Fibroblast of the conjunctiva (primary cell): Measurements from ENCODE around the gene PRKCA.

Experiments
- DNase-seq: peaks from one replicate; pipeline ENCODE4 v3.0.0-alpha.2; 2010; ENCODE audit warnings: low read depth

PRKCA gene

DNA sequence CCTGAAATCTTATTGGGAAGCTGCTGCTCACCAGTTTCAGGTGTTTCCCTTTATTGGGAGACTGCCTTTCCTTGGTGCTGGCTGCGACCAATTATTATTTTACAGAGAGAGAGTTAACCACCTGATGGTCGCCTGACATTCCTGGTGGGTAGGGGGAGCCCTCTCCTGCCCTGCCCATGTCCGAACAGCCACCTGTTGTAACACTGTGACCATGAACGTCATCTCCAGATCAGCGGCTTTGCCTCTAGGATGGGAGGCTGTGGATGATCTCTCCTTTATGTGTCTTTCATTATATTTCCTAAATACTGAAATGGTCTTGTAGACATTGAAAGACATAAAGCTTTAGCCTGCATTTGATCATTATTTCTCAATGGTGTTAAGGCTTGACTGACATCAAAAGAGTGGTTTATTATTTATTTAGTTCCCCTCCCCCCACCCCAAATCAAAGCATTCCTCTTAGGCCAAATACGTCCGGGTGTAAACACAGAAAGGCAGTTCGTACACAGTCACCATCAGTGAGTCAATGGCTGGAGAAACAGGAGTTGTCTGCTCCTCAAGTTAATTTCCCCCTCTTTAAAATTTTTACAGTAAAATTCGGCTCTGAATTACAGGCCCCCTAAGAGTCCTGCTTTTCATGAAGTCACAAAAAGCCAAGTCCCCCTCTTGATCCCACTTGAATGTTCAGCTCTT lies 474.7 kb downstream of the PRKCA start:
- DNase-seq = no peak

DNA sequence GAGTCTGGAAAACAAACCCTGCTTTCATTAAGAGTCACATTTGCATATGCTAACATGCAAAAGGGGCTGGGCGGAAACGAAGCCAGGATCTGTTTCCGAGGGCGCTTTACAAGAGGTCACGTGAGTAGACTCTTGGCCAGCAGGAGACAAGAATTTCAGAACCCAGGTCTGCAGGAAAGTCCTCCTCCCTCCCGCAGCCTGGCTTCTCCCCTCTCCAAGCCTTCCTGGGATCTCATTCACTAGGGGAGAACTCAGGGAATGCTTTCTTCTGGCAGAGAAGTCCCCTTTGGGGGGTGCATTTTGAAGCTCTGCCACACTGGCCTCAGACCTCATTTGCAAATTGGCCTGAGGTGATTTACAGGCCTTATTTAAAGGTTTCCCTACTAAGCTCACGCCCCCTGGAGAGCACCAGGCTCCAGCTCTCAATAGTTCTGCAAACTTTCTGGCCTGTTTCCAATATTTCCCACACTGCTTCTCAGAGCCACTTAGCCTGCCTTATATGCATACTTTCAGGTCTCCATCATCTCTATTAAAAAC lies 475.3 kb downstream of the PRKCA start:
- no peak for DNase-seq

DNA sequence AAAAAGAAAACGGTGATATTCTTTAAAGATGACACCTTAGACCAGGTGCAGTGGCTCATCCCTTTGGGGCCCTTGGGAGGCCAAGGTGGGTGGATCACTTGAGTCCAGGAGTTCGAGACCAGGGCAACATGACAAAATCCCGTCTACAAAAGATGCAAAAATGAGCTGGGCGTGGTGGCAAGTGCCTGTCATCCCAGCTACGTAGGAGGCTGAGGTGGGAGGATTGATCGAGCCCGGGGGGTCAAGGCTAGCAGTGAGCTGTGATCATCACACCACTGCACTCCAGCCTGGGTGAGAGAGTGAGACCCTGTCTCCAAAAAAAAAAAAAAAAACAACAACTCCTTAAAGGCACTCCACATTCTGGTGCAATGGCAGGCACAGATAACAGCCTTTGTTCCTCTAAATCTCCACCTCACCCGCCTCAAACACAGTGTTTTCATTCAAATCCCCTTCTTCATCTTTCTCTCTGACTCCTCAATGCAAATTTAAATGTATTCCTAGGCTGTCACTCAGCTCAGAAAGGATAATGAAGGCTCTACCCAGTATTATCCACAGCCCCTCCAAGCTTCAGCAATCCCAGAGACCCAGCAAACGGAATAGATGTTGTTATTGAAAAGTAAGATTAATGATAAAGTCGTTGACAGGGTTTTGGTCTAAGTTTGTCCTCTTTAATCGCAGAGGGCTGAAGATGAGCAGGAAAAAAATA lies 476.3 kb downstream of the PRKCA start:
- no peak for DNase-seq

DNA sequence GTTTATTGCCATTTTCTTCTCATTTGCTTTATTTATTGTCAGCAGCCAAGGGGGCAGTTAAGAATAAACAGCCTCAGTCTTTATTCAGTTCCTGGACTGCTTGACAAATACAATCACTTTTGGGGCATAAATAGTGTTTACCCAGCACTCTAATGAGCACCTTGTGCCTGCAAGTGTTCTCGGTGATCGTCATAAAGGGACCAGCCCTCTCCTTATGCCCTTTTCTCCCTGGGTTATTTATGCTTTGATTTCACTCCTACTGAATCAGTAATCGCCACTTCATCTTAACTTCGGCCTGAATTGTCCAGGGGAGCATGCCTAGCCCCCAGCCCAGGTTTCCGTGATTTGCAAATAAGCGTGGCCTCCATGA lies 476.8 kb downstream of the PRKCA start:
- DNase-seq = no peak

DNA sequence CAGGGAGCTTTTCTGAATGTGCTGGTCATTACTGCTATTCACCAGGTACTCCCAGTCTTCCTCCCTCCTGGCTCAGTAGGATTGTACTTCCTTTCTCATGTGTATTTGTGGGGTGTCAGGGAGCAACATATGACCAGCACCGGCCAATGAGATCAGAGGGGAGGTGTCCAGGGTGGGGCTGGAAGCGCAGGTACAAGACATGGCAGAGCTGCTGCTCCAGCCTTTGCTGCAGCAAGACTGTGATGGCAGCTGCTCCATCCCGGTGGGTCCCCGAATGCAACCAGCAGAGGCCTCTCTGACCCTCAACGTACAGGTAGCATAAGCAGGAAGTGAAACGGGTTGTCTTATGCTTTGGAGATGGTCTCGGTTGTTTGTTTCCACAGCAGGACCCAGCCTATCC lies 478.7 kb downstream of the PRKCA start:
- no peak for DNase-seq

DNA sequence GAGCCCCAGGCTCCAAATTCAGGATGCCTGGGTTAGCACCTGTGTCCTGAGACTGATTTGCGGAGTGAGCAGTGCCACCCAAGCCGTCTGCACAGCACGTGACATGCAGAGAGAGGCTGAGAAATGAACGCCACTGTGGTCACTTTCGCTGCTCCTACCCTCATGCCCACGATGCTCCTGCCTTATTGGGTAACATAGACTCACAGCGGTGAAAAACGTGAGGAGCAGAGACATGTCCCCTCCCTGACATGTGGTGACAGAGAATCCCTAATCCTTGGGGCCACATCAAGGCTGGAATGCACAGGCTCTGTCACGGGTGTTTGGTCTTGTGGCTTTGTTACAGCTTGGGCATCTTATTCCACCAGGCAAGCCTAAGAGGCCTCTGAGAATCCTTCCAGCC lies 480.4 kb downstream of the PRKCA start:
- no peak for DNase-seq

DNA sequence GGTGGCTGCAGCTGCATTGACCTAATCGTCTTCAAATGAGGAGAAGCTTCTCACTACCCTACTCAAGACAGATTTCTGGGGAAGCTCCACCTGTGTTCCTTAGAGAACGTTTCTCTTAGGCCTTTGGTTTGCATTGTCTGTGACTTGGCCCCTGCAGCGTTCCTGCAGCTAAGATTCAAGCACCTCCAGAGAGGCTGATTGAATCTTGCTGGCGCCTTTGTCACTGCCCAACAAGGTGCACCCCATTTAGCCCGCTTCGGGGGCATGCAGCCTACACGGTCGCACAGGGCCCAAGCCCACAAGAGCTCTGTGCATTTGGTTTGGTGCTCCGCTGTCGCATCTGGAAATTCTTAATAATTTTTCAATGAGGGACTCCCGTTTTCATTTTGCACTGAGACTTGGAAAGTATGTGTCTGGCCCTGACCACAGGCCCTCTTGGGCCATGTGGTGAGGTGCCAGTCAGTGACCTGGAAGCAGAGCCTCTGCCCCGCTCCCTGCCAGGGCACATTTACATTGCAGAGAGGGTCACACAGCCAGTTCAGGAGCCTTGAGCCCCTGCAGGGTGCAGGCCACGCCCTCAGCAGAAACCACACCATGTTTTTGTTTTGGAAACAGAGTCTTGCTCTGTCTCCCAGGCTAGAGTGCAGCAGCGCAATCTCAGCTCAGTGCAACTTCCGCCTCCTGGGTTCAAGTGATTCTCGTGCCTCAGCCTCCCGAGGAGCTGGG lies 481.4 kb downstream of the PRKCA start:
- no peak for DNase-seq

DNA sequence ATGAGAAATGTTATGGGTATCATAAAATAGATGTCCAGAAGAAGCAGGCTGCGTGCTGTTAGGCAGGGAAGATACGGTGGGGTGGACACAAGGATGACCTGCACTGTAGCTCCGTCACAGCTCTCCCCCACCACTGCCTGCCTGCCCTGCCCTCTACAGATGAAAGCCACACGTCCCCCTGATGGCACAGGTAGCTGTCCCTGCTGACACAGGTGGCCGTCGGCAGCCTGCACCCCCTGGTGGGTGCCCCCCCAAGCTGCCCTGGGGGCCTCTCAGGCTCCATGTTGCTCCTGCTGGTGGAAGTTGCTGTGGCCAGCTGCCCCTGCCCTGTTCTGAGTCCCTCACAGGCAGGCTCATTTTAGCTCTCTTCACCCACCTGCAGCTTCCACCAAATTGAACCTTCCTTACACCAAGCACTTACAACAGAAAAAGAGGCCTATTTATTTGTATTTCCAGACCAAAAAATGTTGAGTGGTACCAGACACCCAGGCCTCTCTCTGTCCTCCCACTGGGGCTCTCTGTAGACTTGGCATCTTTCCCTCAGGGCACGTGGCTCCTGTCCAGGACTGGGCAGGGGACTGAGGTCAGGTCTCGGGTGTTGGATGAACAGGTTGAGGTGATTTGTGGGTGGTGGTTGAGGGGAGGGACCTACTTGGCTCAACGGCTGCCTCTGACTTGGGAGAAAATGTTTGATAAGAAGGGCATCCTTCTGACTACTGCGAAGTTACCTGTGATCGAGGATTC lies 482.4 kb downstream of the PRKCA start:
- no peak for DNase-seq

DNA sequence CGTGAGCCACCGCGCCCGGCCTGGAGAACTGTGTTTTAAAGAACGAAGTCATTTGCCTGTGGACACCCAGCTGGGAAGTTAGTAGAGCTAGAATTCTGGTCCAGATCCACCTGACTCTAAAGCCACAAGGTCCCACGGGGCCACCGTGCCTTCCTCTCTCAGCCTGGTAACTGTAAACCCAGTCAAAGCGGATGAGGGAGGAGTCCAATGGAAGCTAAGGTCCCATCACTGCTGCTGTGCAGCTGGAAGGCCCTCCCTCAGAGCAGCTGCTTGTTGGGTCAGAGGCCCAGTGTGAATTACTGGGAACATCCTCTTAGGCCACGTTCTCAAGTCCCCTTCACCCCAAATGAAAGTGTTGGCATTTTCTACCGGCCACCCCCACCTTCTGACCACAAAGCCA lies 483.7 kb downstream of the PRKCA start:
- no peak for DNase-seq

DNA sequence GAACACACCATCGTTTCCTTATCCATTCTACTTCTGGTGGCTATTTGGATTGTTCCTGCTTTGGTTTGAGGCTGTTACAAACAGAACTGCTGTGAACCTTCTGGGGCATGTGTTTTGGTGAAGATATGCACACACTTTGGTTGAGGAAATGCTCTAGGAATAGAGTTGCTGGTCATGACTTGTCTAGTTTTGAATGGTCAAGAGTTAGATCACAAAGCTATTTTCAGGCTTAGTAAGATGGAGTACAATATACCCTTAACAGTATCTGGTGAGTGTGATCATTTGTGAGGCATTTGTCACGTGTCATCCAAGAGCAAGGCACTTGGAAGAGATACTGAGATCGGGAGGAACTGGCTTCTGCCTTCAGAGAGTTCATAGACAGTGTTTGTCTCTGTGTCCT lies 485.5 kb downstream of the PRKCA start:
- DNase-seq = no peak

DNA sequence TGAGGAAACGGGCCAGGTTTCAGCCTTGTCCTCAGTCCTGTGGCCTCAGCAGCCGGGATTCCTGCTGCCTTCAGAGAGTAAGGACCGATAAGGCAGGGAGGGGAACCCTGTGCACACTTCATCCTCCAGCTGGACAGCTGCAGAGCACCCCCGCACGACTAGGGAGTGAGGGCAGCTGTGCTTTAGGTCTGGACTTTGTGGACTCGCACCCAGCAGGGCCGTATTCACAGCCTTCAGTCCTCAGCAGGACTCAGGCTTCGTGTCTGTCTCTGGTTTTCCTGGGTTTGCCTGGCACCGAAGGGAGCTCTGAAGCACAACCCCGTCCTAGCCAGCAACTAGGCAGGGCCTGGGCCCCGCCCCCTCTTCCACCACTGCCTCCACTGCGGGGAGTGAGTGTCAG lies 486.7 kb downstream of the PRKCA start:
- no peak for DNase-seq

DNA sequence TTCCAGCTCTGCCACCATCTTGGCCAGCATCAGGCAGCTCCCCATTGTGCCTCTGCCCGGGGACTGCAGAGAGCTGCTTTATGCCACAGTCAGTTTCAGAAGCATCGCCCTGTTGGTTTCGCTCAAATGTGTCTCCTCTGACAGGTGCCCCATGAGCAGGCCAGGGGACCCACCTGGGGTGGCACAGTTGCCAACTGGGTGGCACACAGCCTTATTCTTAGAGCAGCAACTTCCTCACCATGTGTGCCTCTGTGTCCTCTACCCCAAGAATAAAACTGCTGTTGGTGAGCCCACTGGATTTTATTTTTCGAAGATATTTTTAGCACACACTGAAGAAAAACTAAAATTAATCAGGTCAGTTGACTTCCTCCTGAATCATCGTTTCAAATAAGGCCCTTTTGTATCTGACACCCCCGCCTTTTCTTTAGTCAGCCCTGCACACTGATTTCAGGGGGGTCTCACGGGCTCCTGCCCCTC lies 487.6 kb downstream of the PRKCA start:
- DNase-seq = no peak

DNA sequence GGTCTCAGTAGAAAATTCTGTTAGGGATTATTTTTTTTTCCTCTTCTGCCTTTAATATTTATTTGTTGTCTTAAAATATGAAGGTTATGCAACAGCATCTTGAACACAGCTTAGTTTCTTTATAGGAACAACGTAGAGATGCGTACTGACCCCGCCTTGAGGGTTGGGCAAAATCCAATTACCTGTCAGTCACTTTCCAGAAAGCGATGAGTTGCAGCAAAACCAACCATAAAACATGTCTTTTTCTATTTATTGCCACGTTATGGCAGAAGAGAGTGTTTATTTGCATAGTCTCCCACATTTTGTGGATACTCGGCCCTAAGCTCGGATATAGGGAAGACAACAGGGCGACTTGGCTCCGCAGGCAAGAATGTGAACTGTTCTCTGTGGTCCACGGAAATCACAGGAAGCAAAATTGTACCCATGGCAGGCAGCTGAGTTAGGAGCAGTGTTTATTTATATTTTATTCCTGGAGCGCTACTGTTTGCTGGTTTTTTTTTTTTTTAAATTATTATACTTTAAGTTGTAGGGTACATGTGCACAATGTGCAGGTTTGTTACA lies 488.2 kb downstream of the PRKCA start:
- DNase-seq = no peak

DNA sequence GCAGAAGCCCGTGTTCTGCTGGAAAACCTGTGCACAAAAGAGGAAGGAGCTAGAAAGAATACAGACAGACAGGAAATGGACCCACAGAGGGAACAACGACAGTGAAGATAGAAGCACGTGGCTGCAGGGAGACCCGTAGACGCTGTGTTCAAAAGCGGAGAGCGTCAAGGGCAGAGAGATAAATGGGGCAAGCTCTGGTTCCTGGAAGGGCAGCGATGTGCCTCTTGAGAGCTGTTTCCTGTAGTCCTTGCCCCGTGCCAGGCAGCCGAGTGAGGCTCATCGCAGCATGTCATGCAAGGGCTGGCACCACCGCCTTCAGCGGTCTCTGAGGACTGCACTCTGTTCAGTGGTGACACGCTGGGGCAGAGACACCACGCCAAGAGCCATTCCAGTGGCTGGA lies 488.9 kb downstream of the PRKCA start:
- no peak for DNase-seq

DNA sequence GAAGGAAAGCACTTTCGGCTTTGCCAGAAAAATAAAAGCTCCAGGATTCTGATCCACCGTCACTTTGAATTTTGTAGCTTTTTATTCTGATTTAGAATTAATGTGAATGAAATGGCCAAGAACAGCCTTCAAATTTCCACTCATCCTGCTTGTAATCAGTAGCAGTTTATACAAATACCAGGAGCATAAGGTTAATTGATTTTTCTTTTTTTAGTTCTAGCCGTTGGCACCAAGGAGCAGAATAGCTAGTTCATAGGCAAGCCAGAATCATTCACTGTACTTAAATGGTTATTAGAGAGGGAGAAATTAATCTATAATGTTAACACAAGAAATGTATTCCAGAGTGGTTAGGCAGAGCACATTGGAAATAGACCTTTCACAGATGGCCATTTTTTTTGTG lies 491.4 kb downstream of the PRKCA start:
- no peak for DNase-seq

DNA sequence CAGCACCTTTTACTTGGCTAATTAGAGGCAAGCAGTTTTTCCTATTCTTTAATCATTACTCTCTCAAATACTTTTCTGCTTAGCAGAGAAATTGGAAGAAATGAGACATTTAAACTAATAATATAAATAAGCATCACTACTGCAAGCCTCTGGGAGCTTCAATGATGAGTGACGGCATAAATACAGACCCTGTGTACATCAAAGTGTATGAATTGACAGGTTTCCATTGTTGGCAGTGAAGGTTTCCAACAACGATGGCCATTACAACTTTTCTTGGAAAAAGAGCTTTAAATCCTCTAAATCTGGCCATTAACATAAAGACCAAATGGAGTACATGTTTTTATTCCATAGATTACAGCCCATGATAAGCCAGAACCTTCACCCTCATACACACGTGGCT lies 493.1 kb downstream of the PRKCA start:
- DNase-seq = no peak

DNA sequence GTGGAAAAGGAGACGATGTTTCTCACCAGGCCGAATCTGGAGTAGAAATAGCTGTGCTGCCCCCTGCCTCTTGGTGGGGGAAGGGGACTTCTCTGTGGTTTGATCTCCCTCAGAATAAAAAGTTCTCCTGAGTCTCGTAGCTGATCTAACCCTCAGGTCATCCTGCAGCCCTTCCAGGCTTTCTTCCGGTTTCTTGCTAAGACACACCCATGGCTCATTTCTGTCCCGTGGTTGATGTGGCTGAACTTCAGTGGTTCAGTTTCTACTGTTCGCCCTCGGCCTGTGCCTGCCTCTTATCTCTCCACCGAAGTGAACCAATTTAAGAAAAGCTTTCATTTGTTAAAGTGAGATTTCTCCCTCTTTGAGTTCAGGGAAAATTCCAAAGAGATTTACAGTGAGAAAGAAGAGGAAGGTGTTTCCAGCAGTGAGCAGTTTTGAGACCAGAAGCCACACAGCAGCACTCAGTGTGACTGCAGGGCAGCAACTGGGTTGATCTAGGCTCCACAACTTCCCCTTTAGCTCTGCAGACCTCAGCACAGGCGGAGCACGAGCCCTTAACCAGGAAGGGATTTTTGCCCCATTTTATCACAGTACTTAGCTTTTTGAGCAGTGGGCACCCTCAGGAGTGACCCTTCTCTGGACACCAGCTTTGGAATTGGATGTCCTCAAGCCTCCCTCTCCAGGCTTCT lies 497.6 kb downstream of the PRKCA start:
- no peak for DNase-seq

DNA sequence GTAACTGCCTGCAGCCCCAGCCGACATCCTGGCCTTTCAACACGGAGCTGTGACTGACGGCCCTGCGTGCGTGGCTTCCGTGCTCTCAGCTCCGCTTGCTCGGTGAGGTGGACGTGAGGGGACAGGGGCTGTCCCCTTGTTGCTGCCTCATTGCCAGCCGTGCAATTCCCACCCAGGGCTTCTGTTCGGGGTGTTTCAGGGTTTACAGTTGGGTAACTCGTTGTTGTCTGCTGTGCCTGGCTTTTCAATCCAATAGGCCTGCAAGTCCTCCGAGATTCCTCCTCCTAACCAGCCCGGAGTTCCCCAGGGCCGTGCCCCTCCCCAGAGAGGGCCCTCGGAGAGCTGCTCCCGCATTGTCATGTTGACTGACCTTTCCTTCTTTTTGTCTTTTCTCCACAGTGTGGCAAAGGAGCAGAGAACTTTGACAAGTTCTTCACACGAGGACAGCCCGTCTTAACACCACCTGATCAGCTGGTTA lies 501.1 kb downstream of the PRKCA start:
- DNase-seq = no peak

DNA sequence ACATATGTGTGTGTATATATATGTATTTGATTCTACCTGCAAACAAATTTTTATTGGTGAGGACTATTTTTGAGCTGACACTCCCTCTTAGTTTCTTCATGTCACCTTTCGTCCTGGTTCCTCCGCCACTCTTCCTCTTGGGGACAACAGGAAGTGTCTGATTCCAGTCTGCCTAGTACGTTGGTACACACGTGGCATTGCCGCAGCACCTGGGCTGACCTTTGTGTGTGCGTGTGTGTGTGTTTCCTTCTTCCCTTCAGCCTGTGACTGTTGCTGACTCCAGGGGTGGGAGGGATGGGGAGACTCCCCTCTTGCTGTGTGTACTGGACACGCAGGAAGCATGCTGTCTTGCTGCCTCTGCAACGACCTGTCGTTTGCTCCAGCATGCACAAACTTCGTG lies 503.2 kb downstream of the PRKCA start:
- no peak for DNase-seq

DNA sequence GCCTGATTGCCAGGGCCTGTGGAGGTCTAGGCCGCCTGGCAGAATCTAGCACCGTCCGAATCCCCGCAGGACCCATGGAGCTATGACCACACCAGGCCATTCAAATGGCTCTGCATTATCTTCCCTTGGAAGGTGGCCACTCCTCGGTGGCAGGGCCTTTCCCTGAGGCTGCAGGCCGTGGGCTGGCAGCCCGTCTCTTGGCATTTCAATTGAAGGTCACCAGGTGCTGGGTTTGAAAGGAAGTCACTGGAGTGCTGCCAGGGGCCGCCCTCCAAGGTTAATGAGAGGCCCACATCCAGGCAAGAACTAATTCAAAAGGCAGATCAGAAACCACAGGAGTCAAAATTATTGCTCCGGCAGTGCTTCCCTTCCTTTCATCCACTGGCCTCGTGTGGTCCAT lies 504.8 kb downstream of the PRKCA start:
- DNase-seq = no peak

DNA sequence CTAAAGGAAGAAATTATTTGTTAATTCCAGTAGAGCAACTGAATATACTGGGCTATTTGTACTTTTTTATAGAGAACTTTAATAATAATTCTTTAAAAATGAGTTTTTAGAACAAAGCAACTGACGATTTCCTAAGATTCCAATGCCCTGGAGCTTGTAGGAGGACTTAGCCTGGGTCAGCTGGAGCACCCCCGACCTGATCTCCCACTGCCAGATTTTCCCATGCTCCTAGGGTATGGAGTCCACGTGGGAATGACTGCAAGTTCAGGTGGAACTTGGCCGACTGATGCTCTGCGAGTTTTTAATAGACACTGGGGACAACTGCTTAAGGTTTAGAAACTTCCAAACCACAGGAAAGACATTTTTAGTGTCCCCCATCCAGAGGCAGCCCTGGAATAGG lies 507.0 kb downstream of the PRKCA start:
- DNase-seq = no peak
